Left renal pelvis (tissue), 4 donors: Measurements from ENCODE around the gene MED14. TPM values are rescaled to one million over a fixed set of nuclear protein-coding genes. Genes with fewer than 3 reads are reported as not detected.
"Not testable (repeated sequence)": the region's sequence is repeated elsewhere in the genome, so short reads cannot be mapped to it uniquely, and the experiment has no call there.

Experiments
- DNase-seq, 4 donors: peaks; one replicate each; pipeline ENCODE4 v3.0.0-alpha.2; 2013; ENCODE audit warnings: low read depth in 4 of 4, low spot score in 3 of 4
- polyA plus RNA-seq, 4 donors: library from polyadenylated mRNA; unstranded; fragments of 120-200 nt; gene quantifications; one replicate each; pipeline ENCODE4 v1.2.1, GENCODE V29; 2013; ENCODE audit not compliant: insufficient read length in 4 of 4

MED14 gene
- polyA plus RNA-seq = 10 to 100 TPM; 39.2 to 53.2 (median 47.9) TPM

DNA sequence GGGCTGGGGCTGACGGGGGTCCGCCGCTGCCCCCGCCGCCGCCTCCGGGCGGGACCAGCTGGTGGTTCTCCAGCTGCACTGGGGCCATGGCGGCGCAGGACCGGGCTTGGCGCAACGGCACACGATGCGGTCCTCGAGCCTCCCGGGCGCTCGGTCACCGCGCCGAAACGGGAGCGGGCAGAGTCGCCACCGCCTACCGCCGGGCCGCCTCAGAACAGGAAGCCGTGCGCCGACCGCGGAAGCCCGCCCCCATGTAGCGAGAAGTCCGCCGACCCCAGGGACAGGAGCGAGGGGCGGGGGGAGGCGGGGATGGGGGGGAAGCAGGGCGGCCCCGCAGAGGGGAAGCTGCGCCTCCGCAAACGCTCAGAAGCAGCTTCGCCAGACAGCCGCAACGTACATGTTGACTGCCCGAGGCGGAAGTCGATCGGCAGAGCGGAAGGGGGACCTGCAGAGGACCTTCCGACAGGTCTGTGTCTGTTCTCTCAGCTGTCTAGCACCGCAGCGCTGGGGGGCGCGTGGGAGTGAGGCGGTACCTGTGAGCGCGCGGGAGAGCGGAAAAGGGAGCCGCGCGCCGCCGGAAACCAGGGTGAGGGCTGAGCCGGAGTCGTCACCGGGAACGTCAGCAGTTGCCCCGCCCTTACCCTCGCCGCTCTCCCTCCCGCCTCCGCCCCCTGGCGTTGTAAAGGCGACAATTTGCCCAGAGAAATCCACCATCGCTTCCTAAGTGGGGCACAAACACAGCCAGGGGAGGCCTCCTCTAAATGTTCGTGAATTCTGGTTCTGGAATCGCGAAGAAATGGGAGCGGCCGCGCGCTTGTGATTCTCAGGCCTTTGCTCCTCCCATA lies at the start of gene MED14:
Gene MED14, minus strand, starts transcription at position 218 of the 845 bp plus-strand sequence. Its CDS starts 130 bp downstream, at position 88.
- peak; percentile 60 to 75 (median 70) for DNase-seq

DNA sequence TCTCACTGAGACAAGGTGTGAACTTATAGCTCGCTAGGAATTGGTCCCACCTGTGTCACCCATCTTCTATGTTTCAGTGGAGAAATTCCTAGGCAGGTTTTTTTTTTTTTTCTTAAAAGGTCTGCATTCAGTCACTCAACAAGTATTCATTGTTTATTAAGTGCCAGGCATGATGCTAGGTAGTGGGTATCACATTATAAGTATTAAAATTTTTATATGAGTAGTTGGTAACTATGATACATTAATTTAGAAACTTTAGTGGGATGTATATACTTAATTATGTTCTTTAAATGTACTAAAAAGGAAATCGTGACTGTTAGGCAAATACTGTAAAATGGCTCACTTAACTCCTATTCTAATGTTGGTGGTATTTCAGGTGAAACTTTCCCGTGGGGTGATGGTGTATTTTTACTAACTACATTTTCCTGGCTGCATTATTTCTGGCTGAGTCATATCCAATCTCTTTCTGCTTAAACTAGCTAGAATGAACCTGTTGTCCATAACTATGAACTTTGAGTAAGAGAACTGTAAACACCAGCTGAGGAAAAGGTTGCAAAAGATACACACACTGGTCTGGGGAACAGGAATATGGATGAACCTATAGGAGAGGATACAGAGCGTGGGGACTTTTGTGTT lies 49.3 kb upstream of the MED14 start:
- no peak for DNase-seq

DNA sequence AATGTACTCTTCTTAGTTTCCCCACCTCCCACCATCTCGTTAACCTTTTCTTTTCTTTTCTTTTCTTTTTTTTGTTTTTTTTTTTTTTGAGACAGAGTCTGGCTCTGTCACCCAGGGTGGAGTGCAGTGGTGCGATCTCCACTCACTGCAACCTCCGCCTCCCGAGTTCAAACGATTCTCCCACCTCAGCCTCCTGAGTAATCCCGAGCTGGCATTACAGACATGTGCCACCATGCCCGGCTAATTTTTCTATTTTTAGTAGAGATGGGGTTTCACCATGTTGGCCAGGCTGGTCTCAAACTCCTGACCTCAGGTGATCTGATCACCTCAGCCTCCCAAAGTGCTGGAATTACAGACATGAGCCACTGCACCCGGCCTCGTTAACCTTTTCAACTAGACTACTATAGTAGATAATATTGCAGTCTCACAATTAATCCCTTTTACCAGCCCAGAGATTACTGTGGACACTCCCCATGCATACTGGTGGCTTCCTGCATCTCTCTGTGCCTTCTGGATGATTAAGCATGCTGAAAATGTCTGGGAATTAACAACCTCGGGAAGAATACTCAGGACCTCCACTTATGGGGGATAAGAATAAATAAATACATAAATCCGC lies 47.4 kb upstream of the MED14 start:
- not testable (repeated sequence) for DNase-seq

DNA sequence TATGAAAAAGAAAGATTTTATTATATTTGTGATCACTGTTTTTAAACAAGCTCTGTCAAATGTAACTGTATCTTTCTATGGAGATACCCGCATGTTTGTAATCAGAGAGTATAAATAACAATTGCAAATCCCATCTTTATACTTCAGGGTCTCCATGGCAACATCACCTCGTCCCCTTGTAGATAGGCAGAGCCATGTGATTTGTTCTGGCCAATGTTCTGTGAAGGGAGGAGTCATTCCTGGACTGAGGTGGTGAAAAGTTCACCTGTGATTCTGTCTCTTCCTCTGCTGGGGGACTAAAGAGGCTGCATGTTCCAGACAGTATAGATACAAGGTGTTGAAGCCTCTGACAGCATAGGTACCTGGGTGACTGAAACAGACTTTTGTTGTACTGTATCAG lies 45.6 kb upstream of the MED14 start:
- no peak for DNase-seq

DNA sequence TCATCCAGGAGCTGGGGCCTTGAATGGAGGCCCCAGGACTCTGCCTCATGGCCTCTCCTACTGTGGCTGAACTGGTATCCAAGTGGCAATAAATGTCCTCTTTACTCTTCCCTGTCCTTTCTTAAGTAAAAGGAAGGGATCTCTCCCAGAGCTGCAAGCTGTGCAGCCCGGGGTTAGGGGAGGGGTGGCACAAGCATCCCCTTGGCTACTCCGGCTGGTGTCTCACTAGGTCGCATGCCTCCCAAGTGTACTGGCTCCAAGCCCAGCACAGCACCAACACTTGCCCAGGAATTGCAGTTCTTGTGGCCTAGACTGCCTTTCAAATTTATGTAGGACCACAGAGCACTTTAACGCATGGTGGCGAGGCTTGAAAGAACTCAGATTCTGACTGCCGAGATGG lies 44.7 kb upstream of the MED14 start:
- no peak for DNase-seq

DNA sequence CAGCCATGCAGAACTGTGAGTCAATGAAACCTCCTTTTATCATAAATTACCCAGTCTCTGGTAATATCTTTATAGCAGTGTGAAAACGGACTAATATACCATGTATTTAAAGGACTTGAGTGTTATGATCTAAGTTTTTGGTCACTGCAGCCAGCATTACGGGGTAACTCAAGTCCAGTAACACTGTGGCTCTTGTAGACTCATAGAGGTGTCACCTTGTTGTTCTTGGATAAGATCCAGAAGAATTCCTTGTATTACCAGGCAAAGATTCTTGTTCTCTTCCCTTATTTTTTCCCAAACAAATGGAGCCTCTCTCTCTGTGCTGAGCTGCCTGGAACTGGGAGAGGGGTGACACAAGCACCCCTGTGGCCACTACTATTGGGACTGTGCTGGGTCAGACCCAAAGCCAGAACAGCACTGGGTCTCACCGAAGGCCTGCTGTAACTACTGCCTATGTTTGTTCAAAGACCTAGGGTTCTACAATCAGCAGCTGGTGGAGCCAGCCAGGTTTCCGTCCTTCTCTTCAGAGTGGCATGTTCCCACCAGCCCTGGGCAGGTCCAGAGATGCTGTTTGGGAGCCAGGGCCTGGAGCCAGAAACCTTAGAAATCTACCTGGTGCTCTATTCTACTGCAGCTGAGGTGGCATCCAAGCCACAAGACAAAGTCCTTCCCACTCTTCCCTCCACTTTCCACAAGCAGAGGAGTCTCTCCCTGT lies 43.7 kb upstream of the MED14 start:
- no peak for DNase-seq

DNA sequence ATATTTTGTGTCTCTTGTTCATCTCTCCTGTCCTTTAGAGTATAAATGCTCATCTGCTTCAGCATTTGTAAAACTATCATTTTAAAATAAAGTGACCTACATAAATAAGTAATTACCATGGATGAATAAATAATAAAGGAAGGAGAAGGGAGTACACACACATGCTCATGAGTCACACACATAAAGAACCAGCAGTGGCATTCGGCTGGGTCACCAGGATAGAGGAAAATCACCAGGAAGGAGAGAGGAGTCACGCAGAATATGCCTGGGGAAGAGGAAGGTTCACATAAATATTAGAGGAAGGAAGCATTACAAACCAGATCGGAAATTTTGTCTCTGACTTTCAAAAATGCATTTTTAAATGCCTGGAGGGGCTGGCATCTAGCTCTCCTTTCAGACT lies 38.5 kb upstream of the MED14 start:
- no peak for DNase-seq

DNA sequence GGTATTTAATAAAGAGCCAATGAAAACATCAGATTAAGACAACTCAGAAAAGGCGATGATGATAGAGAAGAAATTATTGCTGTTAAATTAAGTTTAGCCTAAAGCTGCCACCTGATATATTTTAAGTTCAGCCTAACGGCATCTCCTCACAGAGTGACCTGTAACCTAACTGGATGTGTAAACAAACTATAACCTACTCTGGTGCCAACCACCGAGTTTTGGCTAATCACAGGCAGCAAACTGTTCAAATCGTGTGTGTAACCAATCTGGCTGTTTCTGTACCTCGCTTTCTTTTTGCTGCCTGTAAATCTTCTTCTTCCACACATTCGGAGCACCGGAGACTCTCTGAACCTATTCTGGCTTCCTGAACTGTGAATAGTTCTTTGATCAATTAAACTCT lies 37.8 kb upstream of the MED14 start:
- DNase-seq = no peak

DNA sequence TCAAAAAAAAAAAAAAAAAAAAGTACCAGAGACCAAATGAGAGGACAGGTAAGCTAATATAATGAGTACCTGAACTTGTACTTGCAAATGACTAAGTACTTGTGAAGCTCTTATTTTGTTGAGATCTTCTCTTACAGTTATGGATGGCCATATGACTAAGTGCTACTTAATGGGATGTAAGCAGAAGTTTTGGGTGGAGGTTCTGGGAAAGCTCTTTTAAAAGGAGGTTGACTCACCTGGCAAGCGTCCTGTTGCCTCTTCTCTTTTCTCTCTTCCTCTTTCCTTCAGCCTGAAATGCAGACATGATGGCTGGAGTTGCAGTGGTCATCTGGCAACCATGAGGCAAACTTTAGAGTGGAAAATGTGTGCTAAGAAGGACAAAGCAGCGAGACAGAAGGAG lies 36.9 kb upstream of the MED14 start:
- DNase-seq = no peak

DNA sequence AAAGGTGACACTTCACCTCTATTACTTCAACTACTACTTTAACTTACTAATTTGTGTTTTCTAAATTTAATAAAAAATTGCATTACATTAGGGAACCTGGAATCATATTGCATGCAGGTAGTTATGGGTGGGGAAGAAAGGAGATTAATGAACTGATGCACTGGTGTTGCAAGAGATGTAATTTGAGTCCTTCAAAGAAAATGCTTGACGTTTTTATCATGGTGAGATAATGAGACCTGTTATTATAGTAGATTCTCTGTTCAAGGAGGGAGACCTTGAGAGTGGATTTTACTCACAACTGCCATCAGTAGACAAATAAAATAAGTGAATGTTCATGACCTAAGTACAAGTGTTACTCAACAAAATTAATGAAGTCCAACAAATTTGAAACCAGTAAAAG lies 26.4 kb upstream of the MED14 start:
- DNase-seq = no peak

DNA sequence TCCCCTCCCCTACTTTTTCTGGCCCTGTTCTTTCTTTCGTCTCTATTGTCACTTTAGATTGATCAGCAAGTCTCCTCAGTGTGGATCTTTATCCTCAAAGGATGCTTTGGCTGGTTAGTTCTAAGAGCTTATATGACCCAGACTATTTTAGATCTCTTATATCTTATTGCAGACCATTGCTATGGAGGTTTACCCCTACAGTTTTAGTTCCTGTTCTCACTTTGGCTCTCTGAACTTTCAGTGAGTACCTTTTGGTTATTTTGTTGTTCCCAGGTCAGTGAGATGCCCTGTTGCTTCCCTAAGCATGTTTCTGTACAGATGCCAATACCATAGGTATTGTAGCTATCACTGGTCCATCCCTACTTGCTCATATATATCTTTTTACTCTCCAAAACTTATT lies 24.0 kb upstream of the MED14 start:
- no peak for DNase-seq

DNA sequence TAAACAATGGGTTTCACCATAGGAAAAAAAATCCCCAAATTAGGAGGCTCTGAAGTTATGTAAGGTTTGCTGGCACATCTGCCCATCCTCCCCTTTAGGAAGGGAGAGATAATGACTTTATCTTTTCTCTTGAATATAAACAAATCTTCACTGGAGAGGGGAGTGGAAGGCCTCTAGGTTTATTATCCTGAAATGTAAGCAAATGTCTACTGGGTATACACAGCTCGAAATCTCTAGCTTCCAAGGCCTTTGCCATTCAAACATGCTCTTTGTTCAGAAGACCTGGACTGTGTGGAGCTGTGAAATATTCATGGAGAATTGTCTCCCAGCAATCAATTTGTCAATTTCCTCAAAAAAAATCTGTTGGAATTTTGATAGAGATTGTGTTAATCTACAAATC lies 21.7 kb upstream of the MED14 start:
- no peak for DNase-seq

DNA sequence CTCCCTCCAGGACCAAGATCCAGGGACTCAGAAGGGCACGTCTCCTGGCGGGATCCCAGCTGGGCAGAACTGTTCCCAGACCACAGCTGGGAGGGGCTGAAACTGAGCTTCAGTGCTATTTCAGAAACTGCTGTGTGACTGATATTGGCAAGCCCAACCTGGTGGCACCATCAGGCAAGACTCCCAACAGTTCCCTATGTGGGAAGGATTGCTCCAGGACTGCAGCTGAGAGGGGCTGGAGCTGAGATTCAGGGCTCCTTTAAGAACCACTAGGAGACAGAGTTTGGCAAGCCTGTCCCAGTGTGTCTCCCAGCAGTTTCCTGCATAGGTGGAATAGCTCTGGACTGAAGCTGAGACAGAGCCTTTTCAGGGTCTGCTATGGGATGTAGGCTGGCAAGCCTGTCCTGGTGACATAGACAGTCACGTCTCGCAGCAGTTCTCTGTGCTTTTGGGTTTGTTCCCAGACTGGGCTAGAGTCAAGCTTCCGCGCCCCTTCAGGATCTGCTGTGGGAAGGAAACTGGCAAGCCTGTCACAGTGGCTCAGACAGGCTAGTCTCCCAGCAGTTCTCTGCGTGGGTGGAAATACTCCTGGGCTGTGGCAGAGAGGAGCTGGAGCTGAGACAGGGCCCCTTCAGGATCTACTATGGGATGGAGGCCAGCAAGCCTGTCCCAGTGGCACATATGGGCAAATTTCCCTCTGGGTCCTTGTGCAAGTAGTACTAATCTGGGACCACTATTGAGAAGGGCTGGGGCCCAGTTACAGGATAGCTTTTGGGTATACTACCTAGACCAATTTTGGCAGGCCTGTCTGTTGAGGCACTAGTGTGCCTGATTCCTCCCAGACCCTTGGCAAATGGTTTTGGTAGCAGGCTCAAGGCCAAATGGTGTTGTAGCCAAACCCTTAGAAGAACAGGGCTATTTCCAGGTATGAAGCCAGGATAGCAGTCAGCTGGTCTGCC lies 20.2 kb upstream of the MED14 start:
- DNase-seq = no peak

DNA sequence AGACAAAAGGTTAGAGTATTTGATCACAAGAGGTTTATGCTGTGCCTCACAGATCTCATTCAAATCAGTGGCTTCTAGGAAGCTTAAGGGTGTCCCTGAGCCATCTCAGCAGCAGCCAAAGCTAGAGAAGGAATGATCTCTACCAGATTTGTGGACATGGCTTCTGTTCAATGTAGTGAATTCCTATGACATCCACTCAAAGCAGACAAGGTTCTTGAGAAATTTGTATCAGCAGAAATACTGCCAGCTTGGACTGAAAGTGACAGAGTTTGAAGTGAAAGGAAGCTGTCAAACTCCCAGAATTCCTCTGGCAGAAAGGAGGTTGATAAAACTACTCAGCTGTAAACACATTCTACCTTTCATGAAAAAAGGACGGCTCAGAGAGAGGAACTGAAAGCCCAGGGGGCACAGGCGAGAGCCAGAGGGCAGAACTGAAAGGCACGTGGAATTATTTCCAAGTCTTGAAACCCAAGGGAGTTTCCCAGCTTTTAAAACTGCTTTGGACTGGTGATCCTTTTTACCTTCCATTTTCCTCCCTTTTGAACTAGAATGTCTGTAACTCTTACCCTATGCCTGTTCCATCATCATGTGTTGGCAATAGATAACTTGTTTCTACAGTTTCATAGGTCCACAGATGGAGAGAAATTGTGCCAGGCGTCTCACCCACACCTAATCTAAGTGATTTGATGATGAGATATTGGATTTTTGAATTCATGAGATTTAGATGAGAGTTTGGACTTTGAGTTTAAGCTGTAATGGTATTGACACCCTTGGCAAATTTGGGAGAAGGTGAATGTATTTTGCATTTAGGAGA lies 14.5 kb upstream of the MED14 start:
- DNase-seq = no peak

DNA sequence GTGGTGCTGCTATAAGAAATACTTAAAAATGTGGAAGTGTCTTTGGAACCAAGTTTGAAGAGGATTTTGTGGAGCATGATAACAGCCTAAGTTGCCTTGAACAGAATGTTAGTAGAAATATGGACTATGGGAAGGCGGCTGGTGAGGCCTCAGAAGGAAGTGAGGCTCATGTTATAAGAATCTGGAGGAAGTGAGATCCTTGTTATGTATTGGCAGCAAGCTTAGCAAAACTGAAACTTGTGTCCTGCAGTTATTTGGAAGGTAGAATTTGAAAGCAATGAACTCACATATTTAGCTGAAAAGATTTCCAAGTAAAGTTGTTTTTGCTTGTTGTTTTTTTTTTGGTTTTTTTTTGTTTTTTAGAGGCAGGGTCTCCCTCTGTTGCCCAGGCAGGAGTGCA lies 13.6 kb upstream of the MED14 start:
- DNase-seq = no peak

DNA sequence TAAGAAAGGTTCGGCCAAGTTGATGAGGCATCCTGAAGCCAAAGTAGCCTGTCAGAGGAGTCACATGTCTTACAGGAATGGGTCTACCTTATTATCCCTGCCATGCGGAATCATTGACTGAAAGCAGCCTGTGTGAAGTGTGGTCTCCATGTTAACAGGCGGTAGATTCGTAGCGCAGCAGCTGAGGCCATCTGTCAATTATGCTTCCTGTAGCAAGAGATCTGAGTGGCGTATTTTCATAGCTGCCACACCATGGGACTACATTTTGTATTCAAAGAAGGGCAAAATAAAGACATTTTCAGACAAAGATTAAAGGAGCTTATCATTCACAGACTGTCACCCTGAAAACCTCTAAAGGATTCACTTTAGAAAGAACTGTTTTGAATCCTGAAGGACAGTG lies 11.2 kb upstream of the MED14 start:
- no peak for DNase-seq

DNA sequence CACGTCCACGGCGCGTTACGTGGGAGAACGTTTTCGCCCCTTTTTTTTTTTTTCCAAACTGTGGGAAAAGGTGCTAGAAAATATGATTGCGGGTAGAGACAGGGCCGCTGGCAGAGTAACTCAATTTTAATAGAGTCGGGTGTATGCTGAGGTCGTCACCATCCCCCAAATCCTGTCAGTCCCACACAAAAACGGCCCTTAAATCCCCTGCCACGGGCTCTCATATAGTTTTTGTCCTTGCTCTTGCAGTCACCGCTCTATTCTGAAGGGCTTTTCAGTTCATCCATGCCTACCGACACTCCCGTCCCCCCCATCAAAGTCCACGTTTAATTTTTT lies 796 bp upstream of the MED14 start:
- peak in 2 of 4 donors; percentile 12 to 18 for DNase-seq

DNA sequence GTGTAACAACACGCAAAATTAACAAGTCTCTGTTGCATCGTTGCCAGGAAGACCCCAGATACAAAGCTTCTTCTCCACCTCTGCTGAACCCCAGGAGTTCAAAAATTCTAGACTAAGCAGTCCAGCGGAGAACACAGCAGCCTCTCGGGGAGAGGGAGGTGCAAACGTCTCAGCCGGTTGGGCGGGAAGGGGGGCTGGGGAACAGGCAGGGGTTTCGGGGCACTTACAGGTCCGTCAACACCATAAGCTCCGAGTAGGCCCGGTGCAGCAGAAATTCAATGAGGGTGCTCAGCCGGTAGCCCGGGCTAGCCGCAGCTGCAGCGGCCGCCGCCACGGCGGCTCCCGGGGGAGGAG lies 394 bp downstream of the MED14 start:
- DNase-seq = peak in 2 of 4 donors; percentile 6 to 12

DNA sequence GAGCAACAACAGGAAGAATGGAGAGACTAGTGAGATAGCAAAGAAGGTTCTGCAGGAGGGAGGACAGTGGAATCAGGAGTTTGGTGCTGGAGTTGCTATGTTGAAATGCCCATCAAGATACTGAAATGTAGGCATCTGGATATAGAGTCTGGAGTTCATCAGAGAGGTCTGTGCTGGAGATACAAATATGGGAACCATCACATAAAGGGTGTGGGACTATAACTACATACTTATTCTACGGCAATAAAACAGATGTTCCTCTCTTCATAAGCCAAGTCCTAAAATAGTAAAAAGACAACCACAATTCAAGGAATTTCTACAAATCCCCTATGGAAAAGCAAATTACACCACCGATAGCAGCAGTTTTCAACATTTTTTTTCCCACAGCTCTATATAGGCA lies 1.6 kb downstream of the MED14 start:
- DNase-seq = no peak
